GM12892 (cell line): ENCODE data around the gene PAOX.

Experiments
- DNase-seq: peaks from one replicate; pipeline ENCODE4 v3.0.0; 2011; ENCODE audit not compliant: insufficient read length
- FAIRE-seq: peaks from 2 replicates; lab custom pipeline; 2011; peaks lifted over from hg19 to GRCh38; lab: Jason Lieb, UNC
- POLR2A ChIP-seq: IDR thresholded peaks from 2 replicates; pipeline ENCODE4 v1.6.1; 2011; ENCODE audit warnings: low read depth, low read length, control low read depth
- POLR2AphosphoS5 ChIP-seq: IDR thresholded peaks from 2 replicates; pipeline ENCODE4 v1.6.1; 2011; ENCODE audit warnings: low read depth, low read length, control low read depth
- TAF1 ChIP-seq: IDR thresholded peaks from 2 replicates; pipeline ENCODE4 v1.6.1; 2011; ENCODE audit warnings: low read depth, mild to moderate bottlenecking, control low read depth, low read length, borderline replicate concordance

The PAOX gene

DNA sequence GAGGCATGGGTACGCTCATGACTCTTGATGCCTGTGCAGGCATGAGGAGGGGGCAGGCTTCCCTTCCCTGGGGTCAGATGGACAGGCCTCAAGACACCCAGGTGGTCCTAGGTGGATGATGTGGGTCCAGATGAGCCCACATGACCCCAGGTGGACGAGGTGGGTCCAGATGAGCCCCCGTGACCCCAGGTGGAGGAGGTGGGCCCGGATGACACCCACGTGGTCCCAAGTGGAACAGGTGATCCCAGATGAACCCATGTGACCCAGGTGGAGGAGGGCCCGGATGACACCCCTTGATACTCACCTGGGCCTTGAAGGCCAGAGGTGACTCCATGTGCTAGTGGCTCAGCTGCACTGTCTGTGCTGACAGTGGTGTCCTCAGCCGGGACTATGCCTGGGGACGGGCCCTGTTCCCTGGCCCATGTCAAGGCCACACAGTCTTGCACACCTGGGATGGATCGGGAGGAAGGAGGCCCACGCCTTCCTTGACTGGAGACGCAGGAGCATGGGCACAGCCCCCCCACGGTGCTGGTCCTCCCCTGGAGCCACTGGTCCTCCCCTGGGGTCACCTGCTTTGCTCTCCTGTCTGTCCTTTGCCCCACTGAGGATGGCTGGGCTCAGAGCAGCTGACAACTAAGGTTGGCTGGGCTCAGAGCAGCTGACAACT, 28.6 kb upstream of the PAOX start:
- FAIRE-seq (no peak), DNase-seq (no peak)
- TF ChIP-seq TAF1 (no peak), POLR2AphosphoS5 (peak; percentile 19; the same call in 1 of the 2 replicates)

DNA sequence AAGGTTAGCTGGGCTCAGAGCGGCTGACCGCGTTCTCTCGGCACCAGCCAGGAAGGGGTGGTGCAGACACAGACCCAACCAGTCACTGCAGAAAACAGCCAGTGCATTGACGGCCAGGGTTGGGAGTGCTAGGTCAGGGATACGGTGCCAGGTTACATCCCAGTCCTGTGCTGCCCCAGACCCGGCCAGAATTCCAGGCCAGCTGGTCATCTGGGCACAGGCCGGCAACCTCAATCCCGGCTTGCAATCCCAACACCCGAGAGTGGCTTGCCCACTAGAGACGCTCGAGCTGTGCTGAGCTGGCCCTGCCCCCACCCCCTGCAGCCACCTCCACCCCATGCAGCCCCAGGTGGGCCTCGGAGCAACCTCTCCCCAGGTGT, 28.1 kb upstream of the PAOX start:
- TF ChIP-seq POLR2AphosphoS5 = no peak
- TF ChIP-seq POLR2A = no peak
- no peak for TF ChIP-seq TAF1
- DNase-seq (no peak), FAIRE-seq (no peak)

DNA sequence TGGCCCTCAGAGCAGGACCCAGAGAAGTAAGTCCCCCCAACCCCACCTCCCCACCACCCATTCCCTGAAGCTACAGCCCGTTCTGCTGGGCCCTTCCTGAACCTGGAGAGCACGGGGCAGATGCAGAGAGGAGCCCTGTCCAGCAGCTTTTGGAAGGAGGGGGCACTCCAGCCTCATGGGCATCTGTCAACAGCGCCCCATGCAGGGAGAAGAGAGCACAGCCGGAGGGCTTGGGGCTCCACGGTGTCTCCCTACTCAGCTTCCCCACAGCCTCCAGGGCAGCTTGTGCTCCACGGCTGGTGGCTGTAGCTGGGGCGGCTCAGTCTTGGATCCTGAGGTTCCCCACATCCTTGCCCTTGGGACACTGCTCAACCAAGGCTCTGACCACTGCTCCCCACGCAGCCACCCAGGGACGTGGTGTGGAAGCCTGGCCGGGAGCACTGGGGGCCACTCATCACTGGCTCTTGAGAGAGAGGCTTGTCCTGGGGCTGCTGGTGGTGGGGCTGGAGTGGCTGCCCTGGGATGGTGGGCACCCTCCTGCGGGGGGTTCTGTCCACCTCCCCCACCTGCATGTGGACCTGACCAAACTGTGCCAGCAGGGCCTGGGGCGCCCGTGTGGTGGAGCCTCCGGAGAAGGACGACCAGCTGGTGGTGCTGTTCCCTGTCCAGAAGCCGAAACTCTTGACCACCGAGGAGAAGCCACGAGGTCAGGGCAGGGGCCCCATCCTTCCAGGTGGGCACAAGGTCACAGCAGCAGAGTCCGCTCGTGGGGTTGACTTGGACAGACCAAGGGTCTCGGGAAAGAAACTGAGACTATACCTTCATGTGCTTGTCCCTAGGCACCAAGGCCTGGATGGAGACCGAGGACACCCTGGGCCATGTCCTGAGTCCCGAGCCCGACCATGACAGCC, 27.4 kb upstream of the PAOX start:
- FAIRE-seq (no peak), DNase-seq (no peak)
- no peak for TF ChIP-seq POLR2A
- no peak for TF ChIP-seq TAF1
- no peak for TF ChIP-seq POLR2AphosphoS5

DNA sequence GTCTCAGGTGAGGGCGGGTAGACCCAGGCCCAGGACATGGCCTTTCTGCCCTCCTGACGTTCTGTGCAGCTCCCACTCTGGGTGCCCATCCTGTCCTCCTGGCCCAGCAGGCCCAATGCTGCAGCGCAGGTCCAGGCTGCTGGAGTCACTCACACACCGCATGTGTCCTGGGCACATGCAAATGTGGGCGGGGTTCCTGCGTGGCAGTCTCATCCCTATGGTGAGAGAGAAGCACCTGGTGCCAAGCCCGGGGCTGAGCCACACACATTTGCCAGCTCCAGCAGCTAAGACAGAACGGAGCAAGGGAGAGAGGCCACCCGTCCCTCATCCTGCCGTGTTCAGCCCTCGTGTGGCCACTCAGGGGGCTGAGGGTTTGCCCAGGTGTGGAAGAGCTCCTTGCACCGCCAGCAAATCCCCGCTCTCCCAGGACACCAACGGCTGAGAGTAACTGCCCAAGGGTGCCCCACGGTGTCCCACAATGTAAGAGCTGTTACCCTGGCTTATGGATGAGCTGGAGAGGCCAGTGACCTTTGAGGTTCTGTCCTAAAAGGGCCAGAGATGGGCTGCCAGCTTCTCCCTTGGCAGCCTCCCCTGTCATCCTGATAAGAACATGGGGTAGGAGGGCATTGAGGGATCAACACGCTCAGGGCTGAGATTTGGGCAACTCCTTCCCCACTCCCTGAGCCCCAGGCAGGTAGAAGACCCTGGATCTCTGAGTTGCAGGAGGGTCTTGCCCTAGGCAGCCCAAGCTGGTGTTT, 25.7 kb upstream of the PAOX start:
- no peak for FAIRE-seq
- no peak for DNase-seq
- peak; percentile 38; the same call in 1 of the 2 replicates for TF ChIP-seq POLR2A
- TF ChIP-seq POLR2AphosphoS5 = no peak
- TF ChIP-seq TAF1 = no peak

DNA sequence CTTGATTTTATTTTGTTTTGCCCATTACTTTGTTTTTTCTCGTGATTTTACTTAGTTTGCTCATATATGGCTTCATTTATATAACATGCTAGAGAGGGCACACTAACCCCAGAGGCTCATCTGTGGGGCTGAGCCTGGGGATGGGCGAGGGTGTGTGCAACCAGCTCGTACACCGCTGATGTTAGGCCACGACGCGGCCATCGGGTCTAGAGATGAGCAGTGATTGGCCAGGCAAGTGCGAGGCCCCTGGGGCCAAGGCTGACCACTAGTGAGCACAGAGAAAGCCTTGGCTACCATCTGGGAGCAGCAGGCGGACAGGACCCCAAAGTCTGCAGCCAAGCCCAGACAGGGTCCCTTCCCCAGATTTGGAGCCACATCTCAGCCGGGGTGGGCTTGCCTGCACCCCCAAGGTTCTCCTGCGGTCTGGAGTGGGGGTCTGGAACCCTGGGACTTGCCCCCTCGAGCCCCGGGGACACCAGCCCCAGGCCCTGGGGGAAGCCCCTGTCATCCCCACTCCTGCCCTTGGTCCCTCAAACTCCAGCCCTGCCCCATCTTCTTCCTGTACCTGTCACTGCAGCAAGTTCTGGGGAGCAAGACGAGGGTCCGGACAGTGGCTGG, 25.0 kb upstream of the PAOX start:
- DNase-seq (no peak), FAIRE-seq (no peak)
- TF ChIP-seq TAF1 = no peak
- TF ChIP-seq POLR2A = no peak
- no peak for TF ChIP-seq POLR2AphosphoS5

DNA sequence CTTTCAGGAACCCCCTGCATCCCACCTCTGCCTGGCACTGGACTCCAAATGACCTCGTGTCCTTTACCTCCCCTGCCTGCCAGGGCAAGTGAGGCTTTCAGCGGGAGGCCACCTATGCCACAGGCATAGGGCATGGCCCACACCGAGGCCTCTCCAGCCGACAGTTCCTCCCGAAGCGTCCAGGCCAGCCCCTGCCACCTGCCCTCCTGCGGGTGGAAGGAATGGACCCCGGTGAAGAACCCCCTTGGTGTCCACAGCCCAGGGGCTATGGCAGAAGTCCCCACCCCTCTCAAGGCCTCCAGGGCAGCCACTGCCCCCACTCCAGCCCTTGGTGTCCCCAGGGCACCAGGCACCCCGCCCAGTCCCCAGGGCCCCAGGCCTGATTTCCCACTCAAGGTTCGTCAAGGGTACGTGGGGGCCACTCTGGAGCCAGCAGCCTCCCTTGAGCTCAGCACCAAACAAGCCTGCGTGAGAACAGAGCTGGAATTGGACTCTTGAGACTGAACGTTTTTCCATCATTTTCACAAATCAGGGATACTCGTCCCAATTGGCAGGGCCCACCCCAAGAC, 24.3 kb upstream of the PAOX start:
- FAIRE-seq (no peak), DNase-seq (no peak)
- TF ChIP-seq TAF1 (no peak), POLR2A (no peak), POLR2AphosphoS5 (no peak)

DNA sequence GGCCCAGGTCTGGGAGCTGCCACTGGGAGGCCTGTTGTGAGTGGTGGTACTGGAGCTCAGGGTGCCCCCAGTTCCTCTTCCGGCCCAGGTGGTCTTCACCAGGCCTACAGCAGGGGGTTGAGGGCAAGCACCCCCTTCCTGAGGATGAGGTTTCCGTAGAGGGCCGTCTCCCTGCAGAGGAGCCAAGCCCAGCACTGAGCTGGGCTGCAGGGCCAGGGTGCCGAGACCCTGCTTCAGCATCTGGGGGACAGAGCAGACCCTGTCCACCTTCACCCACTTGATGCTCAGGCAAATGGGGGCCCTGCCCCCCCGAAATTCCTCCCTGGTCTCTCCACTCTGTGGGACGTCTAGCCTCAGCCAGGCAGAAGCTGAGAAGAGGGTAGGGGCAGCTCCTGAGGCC, 23.8 kb upstream of the PAOX start:
- FAIRE-seq = no peak
- DNase-seq = no peak

DNA sequence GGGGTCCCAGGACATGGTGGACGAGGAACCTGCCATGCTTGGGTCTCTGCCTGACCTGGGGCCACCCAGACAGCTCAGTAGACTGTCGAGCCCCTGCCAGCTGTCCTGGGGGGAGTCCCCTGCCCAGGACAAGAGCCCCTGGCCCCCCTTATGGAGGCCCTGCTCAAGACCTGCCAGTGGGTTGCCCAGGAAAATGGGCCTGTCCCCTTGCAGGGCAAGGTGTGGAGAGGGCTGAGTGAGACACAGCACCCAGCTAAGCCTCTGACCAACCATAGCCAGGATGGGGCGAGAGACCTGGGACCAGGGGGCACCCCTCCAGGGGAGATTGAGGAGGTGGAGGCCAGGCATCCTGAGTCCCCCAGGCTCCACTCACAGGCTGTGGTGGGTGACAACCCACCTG, 23.1 kb upstream of the PAOX start:
- DNase-seq (no peak), FAIRE-seq (no peak)
- TF ChIP-seq POLR2A (no peak), TAF1 (no peak), POLR2AphosphoS5 (no peak)

More for the DNA sequence above, 23.8 kb upstream of the PAOX start:
- no peak for TF ChIP-seq TAF1
- TF ChIP-seq POLR2A = no peak
- no peak for TF ChIP-seq POLR2AphosphoS5

DNA sequence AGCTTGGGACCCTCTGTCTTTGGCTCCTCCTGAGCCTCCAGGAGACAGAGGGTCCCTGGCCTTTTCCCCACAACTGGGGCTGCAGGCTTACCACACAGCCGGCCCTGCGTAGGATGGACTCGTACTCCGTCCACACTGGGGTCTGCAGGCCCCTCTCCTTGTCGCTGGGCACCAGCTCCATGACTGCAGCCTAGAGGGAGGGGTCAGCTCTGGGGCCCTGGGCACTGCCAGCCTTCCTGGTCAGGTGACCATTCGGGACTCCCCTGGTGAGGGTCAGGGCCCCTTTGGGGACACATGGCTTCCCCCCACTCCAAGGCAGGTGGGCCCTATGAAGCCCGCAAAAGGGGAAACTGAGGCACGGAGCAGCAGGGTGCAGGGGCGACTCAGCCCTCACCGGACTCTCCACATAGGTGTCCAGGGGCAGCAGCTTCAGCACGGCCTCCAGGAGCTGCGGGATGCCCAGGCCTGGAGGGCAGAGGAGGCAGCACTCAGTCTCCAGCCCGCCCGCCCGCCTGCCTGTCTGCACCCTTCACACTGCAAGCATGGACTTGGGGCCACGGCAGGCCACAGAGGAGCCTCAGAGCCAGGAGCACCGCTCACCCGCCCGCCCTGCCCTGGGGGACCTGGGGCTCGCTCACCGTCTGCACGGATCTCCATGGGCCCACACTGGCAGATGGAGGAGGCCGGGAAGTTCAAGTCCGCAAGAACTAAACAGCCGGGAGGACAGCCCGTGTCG, 22.3 kb upstream of the PAOX start:
- FAIRE-seq (no peak), DNase-seq (no peak)
- TF ChIP-seq POLR2A = no peak

DNA sequence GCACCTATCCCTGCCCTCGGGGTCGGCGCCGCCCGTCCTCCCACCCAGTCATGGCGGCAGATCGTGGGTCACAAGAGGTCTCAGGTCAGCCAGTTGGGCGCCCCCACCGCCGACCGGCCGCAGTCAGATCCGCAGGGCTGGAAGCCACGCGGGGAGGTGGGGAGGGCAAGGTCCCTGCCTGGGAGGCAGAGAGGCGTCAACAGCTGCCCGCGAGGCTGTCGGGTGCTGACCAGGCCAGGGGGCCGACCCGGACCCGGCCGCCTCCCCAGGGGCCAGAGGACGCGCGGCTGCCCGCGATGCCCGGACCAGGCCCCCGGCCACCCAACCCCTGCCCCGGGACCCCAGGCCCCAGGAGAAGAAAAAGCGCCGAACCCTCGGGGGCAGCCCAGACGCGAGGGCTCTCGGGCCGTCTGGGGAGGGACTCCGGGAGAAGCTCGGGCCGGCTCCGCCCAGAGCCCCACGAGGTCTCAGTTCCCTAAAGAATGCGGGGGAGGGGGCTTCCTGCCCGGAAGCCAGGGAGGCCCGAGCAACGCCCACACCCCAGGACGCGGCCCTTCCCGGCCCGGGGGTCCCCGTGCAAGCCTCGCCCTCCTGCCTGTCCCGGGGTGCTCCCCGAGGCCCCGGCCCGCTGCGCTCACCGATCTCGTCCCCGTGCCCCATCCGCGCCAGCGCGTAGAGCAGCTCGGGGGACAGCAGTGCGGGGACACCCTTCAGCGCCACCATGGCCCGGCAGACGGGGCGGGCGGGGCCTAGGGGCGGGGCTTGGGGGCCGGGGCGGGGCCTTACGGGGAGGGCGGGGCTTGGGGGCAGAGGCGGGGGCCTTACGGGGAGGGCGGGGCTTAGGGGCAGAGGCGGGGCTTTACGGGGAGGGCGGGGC, 21.5 kb upstream of the PAOX start, which contains the start of gene FUOM:
Gene FUOM (minus strand): TSS at position 735 of the 877 bp plus-strand sequence. CDS start 12 bp downstream, at position 723.
- peak; percentile 87 for FAIRE-seq
- TF ChIP-seq POLR2AphosphoS5 (0 out of 2 replicates have a peak, but pooled peaks have one; percentile 30), POLR2A (peak; percentile 64; the same call in 1 of the 2 replicates), TAF1 (0 out of 2 replicates have a peak, but pooled peaks have one; percentile 27)
- peak; percentile 98 for DNase-seq
